Kidney (tissue), 14 donors: Measurements from ENCODE around the gene MFAP4. TPM values are rescaled to one million over a fixed set of nuclear protein-coding genes. Genes with fewer than 3 reads are reported as not detected.

Experiments
- DNase-seq, 5 donors: peaks; one replicate each; pipeline ENCODE4 v3.0.0-alpha.2; 2013 to 2020
- FAIRE-seq: peaks from 2 replicates; lab custom pipeline; 2012; peaks lifted over from hg19 to GRCh38; lab: Jason Lieb, UNC
- H3K27ac ChIP-seq, 2 donors: one replicate each; pipeline ENCODE4 v1.7.0; 2013; ENCODE audit warnings: low read depth in 2 of 2, low read length in 2 of 2, inconsistent platforms in 1 of 2
- H3K27me3 ChIP-seq: one replicate; pipeline ENCODE4 v1.7.1; 2013; ENCODE audit warnings: low read length, inconsistent platforms; ENCODE audit not compliant: control insufficient read depth, insufficient read depth
- H3K36me3 ChIP-seq, 3 donors: one replicate each; pipeline versions ENCODE4 v1.7.0 to v1.7.1; 2013; ENCODE audit warnings: low read length in 3 of 3, control low read depth in 1 of 3, inconsistent platforms in 1 of 3; ENCODE audit not compliant: insufficient read depth in 3 of 3, control insufficient read depth in 2 of 3
- H3K4me1 ChIP-seq, 3 donors: one replicate each; pipeline versions ENCODE4 v1.7.0 to v1.7.1; 2013; ENCODE audit warnings: low read length in 3 of 3, inconsistent platforms in 1 of 3, low read depth in 1 of 3; ENCODE audit not compliant: control insufficient read depth in 2 of 3, insufficient read depth in 2 of 3
- H3K4me3 ChIP-seq, 3 donors: one replicate each; pipeline versions ENCODE4 v1.7.0 to v1.8.1; 2013; ENCODE audit warnings: low read length in 3 of 3, control low read depth in 1 of 3, inconsistent platforms in 1 of 3
- H3K9ac ChIP-seq, 3 donors: one replicate each; pipeline versions ENCODE4 v1.7.0 to v1.7.1; 2013; ENCODE audit warnings: low read length in 3 of 3, control low read depth in 1 of 3, inconsistent platforms in 1 of 3
- H3K9me3 ChIP-seq, 3 donors: one replicate each; pipeline versions ENCODE4 v1.7.0 to v1.7.1; 2013; ENCODE audit warnings: low read length in 3 of 3, control low read depth in 1 of 3, inconsistent platforms in 1 of 3; ENCODE audit not compliant: control insufficient read depth in 2 of 3, insufficient read depth in 1 of 3
- intact Hi-C: fragments of 100-400 bp; cut with DNase I; formaldehyde crosslinking; loops from one replicate; pipeline ENCODE4 v1.11.1; 2022
- polyA plus RNA-seq: library from polyadenylated mRNA; stranded (reverse); fragments of 350-450 nt; fragmentation: Illumina TruSeq; extraction: RNeasy Lipid Tissue Mini Kit (QIAGEN cat#74804); gene quantifications from one replicate; pipeline ENCODE4 v1.2.3, GENCODE V29; 2014; ENCODE audit warnings: low read depth, low replicate concordance; ENCODE audit not compliant: insufficient read depth
- total RNA-seq: library from RNA; stranded (reverse); fragmentation: NEBNext Ultra II Directional; extraction: Animal tissue kit (Norgen Biotek cat#: 25700); gene quantifications from one replicate; pipeline ENCODE4 v1.2.1, GENCODE V29; 2021
- TF ChIP-seq, protein P1 (sequence below): IDR thresholded peaks from 3 replicates; pipeline ENCODE4 v1.5.1; 2012; ENCODE audit warnings: mild to moderate bottlenecking, moderate library complexity, borderline replicate concordance; ENCODE audit not compliant: insufficient read depth; ENCODE audit errors: extremely low read depth
- donor health status: control.
- donor health status: control.
- donor health status: control.
- donor health status: control.
- donor health status: control.
- donor health status: DM: yes; HTN: yes; CAD: no.
- donor health status: Normal renal cell carcinoma (clear cell type).

MFAP4 gene
- total and polyA plus RNA-seq, 2 donors from 2014 or later = 27.6 to 51.1 TPM

DNA sequence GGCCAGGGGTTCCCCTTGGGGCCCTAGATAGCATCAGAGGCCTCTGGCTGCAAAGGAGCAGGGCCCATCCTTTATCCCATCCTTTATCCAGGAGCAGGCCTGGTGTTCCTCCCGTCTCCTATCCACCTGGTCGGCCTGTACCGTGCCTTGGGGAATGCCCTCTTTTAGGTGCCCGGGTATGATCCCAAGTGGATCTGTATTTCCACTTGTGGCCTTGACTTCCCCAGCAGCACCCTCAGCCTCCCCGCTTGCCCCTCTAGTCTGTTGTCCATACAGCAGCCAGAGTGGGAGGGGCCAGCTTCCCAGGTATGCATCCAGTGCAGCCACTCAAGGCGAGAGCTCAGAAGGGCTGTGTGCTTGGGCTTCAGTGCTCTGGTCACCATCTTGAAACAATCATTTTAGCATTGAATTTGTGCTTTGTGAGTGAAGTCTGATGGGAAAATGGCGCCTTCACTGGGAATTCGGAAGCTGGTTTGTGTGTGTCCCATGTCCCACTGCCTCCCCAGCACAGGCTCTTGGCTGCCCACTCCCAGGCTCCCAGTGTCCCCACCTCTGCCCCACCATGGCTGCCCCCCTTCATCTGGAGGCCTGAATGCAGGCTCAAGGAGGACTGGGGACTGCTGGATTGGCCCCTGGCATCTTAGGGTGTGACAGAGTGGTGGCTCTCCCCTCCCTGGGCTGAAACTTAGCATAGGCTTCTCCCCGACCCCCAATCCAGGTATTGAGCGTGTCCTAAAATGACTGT, 20.8 kb upstream of the MFAP4 start:
- TF ChIP-seq, protein P1, sequence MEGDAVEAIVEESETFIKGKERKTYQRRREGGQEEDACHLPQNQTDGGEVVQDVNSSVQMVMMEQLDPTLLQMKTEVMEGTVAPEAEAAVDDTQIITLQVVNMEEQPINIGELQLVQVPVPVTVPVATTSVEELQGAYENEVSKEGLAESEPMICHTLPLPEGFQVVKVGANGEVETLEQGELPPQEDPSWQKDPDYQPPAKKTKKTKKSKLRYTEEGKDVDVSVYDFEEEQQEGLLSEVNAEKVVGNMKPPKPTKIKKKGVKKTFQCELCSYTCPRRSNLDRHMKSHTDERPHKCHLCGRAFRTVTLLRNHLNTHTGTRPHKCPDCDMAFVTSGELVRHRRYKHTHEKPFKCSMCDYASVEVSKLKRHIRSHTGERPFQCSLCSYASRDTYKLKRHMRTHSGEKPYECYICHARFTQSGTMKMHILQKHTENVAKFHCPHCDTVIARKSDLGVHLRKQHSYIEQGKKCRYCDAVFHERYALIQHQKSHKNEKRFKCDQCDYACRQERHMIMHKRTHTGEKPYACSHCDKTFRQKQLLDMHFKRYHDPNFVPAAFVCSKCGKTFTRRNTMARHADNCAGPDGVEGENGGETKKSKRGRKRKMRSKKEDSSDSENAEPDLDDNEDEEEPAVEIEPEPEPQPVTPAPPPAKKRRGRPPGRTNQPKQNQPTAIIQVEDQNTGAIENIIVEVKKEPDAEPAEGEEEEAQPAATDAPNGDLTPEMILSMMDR = no peak
- no peak for FAIRE-seq

DNA sequence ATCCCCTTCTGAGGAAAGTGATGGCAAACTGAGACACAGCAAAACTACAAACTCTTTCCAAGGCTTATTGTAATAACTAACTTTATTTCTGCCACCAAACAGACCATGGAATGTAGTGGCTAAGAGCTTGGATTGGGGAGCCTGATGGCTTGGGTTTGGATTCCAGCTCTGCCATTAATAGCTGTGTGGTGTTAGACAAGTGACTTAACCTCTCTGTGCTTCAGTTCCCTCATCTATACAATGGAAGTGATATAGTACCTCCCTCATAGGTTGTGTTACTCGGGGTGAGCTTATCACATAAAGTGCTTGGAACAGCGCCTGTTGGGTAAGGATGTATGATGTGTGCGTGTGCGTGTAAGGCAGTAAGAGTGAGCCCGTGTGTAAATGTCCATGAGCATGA, 18.1 kb upstream of the MFAP4 start:
- Histone ChIP-seq H3K9ac (no peak overlapping the region), H3K27me3 (no peaks in the 10 kb centered on the region), H3K4me1 (no peaks in the 10 kb centered on the region), H3K4me3 (no peak overlapping the region), H3K27ac (no peak overlapping the region), H3K36me3 (no peaks in the 10 kb centered on the region), H3K9me3 (no peaks in the 10 kb centered on the region)
- DNase-seq (no peak), FAIRE-seq (no peak)
- intact Hi-C loops = no loop called here
- TF ChIP-seq, protein P1 = no peak

More for the DNA sequence above, 20.8 kb upstream of the MFAP4 start:
- intact Hi-C loops = no loop called here
- H3K27ac ChIP-seq = no peak overlapping the region
- H3K4me1 ChIP-seq = no peaks in the 10 kb centered on the region
- H3K36me3 ChIP-seq = no peaks in the 10 kb centered on the region
- H3K9ac ChIP-seq = no peak overlapping the region
- H3K4me3 ChIP-seq = no peak overlapping the region
- H3K9me3 ChIP-seq = no peaks in the 10 kb centered on the region
- H3K27me3 ChIP-seq = no peaks in the 10 kb centered on the region
- peak in 1 of 5 donors; percentile 54 for DNase-seq

DNA sequence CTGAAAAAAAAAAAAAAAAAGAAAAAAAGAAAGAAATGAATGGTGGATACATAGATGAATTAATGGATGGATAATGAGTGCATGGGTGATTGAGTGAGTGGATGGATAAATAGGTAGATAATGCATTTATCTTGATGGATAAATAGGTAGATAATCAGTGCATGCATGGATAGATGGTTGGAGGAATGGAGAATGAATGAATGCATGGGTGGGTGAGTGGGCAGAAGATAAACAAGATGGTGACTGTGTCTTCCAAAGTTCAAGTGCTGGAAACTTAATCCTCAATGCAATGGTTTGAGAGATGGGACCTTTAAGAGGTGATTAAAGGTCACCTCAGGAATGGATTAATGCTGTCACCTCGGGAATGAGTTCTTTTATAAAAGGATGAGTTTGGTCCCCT, 17.3 kb upstream of the MFAP4 start:
- no peaks in the 10 kb centered on the region for H3K36me3 ChIP-seq
- H3K9me3 ChIP-seq = no peaks in the 10 kb centered on the region
- no peak overlapping the region for H3K27ac ChIP-seq
- H3K4me1 ChIP-seq = no peaks in the 10 kb centered on the region
- no peak for DNase-seq
- no peak for FAIRE-seq
- H3K27me3 ChIP-seq = no peaks in the 10 kb centered on the region
- intact Hi-C loops = no loop called here
- TF ChIP-seq, protein P1 = no peak
- no peak overlapping the region for H3K4me3 ChIP-seq
- H3K9ac ChIP-seq = no peak overlapping the region
